CD4-positive, alpha-beta T cell treated with Interleukin-17A for 1 hour (primary cell): ENCODE results near the gene ZYX.

ENCODE experiments used
- DNase-seq: peaks from one replicate; pipeline ENCODE4 v3.0.0-alpha.2; 2020

Gene ZYX

GRCh38 chr7:143380646-143381426 lies at the start of gene ZYX:
Gene ZYX, plus strand, starts transcription at chr7:143381345. Its CDS starts 227 bp downstream, at chr7:143381572.
- DNase-seq: peak; percentile 88

- DNase-seq: no peak
These were observed 46.9 kb upstream of the ZYX start for GRCh38 chr7:143334244-143334643.

GRCh38 chr7:143337216-143337615 lies 43.9 kb upstream of the ZYX start:
- no peak for DNase-seq

- no peak for DNase-seq
These were observed 39.3 kb upstream of the ZYX start for GRCh38 chr7:143341842-143342241.

GRCh38 chr7:143343596-143343995 lies 37.5 kb upstream of the ZYX start:
- no peak for DNase-seq

GRCh38 chr7:143345428-143345900 lies 35.7 kb upstream of the ZYX start:
- DNase-seq: peak; percentile 68

- DNase-seq: no peak
These were observed 35.1 kb upstream of the ZYX start for GRCh38 chr7:143346018-143346417.

- no peak for DNase-seq
These were observed 33.2 kb upstream of the ZYX start for GRCh38 chr7:143347950-143348349.

GRCh38 chr7:143351060-143351459 lies 30.1 kb upstream of the ZYX start:
- DNase-seq: no peak

- DNase-seq: no peak
These were observed 29.6 kb upstream of the ZYX start for GRCh38 chr7:143351574-143351973.

- no peak for DNase-seq
These were observed 28.6 kb upstream of the ZYX start for GRCh38 chr7:143352531-143353002.

GRCh38 chr7:143354376-143354775 lies 26.8 kb upstream of the ZYX start:
- no peak for DNase-seq

- no peak for DNase-seq
These were observed 26.2 kb upstream of the ZYX start for GRCh38 chr7:143354965-143355364.

- DNase-seq: no peak
These were observed 25.4 kb upstream of the ZYX start for GRCh38 chr7:143355450-143356385.

- no peak for DNase-seq
These were observed 24.6 kb upstream of the ZYX start for GRCh38 chr7:143356414-143357050.

- no peak for DNase-seq
These were observed 22.5 kb upstream of the ZYX start for GRCh38 chr7:143358626-143359025.

- no peak for DNase-seq
These were observed 21.3 kb upstream of the ZYX start for GRCh38 chr7:143359771-143360353.

- DNase-seq: no peak
These were observed 20.2 kb upstream of the ZYX start for GRCh38 chr7:143360788-143361551.

GRCh38 chr7:143361552-143362130 lies 19.5 kb upstream of the ZYX start:
- no peak for DNase-seq

GRCh38 chr7:143362131-143363015 lies 18.8 kb upstream of the ZYX start, which contains the start of gene FAM131B:
Gene FAM131B, minus strand, starts transcription at chr7:143362713. Its CDS starts 110 bp downstream, at chr7:143362603.
- DNase-seq: peak; percentile 49
